Skin of body (tissue), 2 donors: ENCODE measurements around the gene DUSP6. TPM values are rescaled to one million over a fixed set of nuclear protein-coding genes. Genes with fewer than 3 reads are reported as not detected.

ENCODE experiments used
- DNase-seq: peaks from one replicate; lab custom pipeline; 2025; lab: John Stamatoyannopoulos, UW
- total RNA-seq: library from RNA; depleted of rRNA; stranded (reverse); fragments of >200 nt; gene quantifications from one replicate; pipeline ENCODE4 v1.2.3, GENCODE V29; 2014

Gene DUSP6
- total RNA-seq, 1 donor from 2014 or later = 57.8 TPM

GRCh38 chr12:89328151-89329030 is 23.9 kb downstream of the DUSP6 start:
- no peak for DNase-seq

DNA sequence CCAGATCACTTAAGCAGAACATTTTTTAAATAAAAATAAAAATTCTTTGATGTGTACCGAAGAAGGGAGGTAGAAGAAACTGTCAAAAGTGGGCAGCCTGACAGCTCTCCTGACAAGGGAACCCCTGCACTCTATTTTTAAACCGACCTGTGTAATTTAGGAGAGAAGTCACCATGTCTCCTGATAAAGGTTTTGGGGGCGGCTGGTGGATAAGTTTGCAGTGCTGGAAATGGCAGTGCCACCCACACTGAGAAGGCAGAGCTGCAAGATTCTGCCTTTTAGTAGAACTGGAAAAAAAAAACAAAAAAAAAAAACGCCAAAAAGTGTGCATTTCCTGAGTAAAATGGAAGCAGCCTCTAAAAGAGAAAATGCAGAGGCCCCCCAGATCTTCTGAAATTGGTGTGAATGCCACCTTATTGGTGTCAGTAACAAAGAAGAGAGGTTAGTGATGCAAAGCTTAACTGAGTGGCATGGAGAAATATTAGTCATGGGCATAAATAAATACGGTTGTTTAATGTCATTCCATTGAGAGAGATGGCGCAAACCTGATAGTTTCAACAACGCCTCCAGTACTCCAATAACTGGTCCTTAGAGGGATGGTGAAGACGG is 24.7 kb downstream of the DUSP6 start:
- no peak for DNase-seq

DNA sequence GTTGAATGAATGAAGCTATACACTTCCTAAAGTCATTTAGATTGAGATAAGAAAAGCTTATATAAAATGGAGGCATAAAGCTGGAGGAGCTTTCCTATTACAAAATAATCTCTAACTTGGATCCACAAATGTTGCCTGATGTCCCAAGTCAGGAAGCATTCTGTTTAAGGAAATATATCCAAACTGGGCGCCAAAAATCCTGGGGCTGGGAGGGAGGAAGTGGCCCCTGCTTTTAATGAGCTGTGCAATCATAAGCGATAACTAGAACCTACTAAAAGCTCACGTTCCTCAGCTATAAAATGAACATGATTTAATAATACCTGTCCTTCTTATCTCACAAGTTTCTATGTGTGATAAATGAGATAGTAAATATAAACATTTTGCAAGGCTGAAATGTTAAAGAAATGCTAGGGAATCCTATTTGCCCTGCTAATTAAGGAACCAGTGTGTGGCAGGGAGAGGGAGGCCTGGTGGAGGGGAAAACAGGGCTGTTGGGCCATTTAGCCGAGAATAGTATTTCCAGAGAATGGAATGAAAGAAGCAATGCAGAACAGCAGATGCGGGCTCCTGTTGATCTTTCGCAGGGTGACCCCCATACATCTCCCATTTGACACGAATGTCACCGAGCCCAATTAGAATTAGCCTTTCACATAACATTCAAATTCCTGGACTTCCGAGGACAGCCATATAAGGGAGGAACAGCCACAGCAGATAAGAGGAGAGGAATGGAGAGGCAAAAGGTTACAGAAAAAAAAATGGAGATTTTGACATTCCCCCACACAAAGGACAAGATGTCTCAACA is 25.9 kb downstream of the DUSP6 start:
- DNase-seq = no peak

- DNase-seq = no peak
Observed at GRCh38 chr12:89325495-89325894, 26.8 kb downstream of the DUSP6 start.

GRCh38 chr12:89324437-89324836 is 27.9 kb downstream of the DUSP6 start:
- no peak for DNase-seq

DNA sequence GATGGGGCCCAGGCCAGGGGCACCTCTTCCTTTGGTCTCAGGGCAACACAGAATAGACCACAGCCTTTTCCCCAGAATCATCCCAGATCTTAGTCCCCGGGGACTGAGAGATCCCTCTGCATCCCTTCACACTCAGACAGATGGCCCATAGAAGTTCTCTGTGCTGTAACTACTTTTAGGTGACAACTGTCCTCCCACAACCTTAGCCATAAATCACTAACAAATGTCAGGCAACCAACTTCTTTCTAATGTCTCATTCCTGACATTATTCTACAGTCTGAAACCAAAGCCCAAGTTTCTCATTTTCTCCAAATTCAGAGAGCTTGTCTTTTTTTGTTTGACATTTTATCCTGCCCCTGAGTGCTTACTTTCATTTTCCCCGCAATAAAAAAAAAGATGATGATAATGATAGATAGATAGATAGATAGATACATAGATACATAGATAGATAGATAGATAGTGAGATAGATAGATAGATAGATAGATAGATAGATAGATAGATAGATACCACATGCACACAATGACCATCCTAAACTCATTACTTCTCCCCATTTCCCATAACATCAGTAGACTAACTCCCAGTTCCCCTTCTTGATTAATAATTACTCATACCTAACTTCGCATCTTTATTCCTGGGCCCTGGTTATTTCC is 28.6 kb downstream of the DUSP6 start:
- no peak for DNase-seq

DNA sequence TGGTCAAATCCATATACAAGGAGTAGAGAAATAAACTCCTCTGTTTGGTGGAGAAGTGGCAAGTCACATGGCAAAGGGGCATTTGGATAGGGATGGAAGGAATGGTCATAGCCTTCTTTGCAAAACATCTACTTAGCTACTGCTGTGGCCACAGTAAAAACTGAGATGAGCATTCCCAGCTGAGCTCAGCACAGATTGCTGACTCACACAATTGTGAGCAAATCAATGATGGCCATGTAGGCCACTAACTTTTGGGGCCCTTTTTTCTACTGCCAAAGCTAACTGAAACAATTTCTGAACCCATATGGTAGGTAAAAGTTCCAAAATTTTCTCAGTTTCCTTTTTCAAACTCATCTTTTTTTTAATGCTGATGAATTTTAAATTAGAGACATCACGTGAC is 31.6 kb downstream of the DUSP6 start:
- no peak for DNase-seq

DNA sequence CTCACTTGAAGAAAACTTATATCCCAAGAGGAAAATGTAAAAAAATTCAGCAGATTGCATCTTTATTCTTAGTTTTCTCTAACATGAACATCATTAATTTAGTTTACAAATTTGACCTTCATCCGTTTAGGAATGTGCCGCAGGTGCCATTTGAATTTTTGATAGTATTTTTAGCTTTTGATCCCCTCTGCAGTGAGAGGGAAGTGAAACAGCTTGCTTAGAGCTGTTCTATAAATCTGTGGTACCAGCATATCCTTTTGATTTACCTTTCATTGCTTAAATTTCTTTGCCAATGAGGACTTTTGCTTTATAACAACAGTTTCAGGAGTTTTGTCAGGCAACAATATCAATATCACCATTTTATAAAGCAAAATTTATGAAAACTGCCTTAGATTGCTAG is 32.7 kb downstream of the DUSP6 start:
- DNase-seq = no peak

DNA sequence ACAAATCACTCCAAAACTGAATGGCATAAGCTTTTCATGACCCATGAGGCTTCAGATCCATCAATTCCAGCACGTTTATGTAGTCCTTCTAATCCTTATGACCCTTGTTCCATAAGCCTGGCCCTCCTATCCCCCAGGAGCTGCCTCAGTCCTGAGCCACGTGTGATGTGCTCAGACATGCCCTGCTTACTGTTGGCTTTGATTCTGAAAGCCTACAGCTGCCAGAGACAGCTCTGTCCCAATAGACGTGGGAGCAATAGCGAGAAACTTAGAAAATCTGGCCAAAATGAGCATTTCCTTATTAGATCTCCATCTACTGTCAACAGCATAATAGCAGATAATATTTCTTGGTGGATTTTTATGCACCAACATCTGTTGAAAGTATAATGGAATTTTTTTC is 33.2 kb downstream of the DUSP6 start:
- DNase-seq = peak; percentile 23

GRCh38 chr12:89316705-89317139 is 35.6 kb downstream of the DUSP6 start:
- no peak for DNase-seq

DNA sequence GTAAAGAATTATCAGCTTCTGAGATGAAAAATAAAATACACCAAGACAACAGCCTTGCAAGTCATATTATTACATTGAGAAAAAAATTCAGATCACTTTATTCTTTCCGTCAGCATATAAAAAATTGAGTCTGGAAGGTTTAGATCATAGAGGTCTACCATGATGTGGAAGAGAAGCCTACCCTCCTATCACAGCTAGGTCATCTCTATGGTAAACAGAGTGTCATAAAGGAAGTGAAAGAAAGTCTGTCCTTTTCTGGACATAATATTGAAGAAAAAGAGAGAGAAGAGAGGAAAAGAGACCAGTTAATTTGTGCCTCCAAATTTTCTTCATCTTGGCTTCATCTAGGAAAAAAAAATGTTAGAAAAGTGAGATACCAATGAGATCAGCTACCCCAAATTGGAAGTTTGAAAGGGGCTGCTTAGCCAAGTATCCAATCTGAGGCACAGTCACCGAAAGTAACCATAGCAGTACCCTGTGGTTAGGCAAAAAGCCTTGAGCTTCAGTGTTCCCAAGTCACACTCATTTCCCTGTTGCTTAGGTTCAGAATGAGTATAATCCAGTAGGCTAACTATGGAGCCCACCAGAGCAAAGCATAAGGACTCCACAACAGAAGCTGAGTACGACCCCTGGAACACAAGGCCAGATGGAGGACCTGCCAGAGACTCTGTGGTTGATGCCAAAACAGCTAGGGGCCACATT is 38.1 kb downstream of the DUSP6 start:
- DNase-seq = no peak

GRCh38 chr12:89311703-89312293 is 40.5 kb downstream of the DUSP6 start:
- no peak for DNase-seq

DNA sequence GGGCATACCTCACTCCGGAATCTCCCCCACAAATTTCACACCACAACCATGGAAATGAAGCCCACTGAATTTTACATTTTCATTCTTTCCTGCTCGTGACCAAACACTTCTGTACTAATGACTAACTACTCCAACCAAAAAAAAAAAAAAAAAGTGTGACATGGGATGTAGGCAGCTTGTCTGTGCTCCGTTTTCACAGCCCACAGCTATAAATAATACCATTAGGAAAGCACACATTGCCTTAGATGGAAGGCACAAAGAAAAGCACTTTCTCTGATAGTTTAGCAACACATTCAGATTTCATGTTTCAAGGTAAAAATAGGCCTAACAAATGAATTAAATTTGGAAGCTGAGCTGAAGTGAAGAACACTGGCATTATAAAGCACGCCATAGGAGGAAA is 42.5 kb downstream of the DUSP6 start:
- DNase-seq = no peak

DNA sequence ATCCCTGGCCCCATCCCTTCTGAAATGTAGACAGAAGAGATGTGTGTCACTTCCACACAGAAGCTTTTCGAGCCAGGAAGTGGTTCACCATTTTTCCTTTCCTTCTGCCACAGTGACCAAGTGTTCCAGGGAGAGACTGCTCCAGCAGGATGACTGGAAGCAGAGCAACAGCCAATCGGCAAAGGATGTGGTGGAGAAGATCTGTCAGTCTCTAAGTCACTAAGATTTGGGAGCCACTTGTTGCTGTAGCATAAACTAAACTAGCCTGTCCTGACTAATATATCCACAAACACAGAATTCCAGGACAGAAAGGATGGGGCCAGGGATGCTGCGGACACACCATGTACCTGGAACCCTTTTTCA is 42.9 kb downstream of the DUSP6 start:
- no peak for DNase-seq

GRCh38 chr12:89307474-89308253 is 44.6 kb downstream of the DUSP6 start:
- no peak for DNase-seq

DNA sequence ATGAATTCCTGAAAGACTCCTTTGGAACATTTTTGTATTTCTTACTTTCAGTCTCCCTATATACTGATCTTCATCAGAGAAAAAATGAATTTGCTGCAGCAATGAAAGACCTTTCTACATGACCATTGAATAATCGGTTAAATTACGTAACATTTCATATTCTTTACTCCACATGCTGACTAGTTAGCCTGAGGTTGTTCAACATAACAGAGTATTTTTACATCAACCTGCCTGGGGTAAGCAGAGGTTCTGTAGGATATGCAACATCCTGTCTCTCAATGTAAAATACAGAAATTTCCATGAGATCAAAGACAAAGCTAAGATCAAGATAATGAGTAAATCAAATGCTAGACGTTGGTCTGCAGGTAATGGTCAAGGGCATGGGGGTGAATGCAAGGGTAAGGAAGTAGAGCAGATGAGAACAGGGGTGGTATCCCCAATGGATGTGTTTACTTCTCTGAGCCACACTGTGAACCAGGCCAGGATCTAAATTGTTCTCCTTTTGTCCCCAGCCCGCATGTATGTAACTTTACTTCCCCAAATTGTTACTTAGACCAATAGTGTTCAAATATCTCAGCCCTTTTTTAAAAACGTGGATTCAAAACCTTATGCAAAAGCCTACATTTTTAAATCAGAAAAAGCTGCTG is 45.4 kb downstream of the DUSP6 start:
- no peak for DNase-seq

DNA sequence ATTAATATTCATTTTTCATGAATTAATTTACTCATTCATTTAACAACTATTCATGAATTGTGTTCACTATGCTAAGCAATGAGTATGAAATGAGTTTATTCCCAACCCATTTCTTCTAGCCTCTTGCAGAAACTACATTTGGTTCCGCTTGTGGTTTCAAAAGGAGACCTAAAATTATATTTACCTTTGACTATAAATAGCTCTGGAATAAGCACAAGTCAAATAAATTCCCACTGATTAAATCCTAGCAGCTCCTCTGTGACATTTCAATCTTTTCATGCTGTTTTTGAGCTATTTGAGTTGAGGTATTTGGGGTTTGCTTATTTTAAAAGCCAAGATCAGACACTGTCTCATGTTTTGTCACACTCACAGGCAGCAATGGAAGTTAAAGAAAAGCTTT is 46.9 kb downstream of the DUSP6 start:
- no peak for DNase-seq

GRCh38 chr12:89299931-89300330 is 52.4 kb downstream of the DUSP6 start:
- DNase-seq = no peak

DNA sequence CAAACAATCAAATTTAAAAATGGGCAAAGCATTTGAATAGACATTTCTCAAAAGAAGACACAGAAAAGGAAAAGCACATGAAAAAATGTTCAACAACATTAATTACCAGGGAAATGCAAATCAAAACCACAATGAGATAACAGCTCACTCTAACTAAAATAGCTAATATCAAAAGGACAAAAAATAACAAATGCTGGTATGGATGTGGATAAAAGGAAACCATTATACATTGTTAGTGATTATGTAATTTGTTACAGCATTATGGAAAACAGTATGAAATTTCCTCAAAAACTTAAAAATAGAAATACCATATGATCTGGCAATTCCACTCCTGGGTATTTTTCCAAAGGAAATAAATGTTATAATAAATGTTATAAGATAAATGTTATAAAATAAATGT is 52.9 kb downstream of the DUSP6 start:
- DNase-seq = no peak
